ENCODE measurements around the gene HAGHL.
"Not testable (repeated sequence)": the region's sequence is repeated elsewhere in the genome, so short reads cannot be mapped to it uniquely, and the experiment has no call there.

Gene HAGHL

DNA sequence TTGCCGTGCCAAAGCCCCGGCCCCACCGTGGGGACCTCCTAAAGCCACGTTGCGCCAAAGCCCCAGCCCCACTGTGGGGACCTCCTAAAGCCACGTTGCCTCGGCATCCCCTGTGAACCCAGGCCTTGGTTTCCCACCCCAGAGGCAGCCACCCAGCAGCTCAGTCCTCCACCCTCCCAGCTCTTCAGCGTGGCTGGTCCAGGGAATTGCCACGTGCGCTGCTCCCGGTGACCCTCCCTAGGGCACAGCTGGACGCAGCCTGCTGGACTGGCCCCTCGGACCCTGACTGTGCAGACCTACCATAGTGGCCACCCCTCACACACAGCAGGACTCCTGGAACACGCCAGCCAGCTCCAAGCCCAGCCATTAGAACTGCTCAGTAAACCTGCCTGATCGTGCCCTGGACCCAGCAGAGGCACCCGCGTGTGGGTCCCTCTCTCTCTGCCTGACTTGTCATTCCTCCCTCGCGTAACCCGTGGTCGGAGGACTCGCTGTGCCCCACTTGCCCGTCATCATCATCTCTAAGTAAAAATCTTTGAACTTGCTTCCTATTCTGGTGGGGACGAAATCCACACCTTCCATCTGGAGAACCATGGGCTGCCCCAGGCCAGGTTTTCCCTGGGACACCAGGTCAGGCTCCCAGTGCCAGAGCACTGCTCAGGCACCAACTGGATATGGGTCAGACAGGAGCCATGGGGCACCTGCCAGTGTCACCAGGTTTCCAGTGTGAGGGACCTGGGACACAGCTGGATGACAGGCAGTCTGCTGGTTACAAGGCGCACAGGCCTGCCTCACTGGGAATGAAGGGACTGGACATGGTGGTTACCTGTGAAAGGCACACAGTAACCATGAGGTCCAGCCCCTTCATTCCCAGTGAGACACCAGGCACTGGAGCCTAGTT, 8.3 kb downstream of the HAGHL start:
- no peak for DNase-seq (ENCODE audit: low read depth)

DNA sequence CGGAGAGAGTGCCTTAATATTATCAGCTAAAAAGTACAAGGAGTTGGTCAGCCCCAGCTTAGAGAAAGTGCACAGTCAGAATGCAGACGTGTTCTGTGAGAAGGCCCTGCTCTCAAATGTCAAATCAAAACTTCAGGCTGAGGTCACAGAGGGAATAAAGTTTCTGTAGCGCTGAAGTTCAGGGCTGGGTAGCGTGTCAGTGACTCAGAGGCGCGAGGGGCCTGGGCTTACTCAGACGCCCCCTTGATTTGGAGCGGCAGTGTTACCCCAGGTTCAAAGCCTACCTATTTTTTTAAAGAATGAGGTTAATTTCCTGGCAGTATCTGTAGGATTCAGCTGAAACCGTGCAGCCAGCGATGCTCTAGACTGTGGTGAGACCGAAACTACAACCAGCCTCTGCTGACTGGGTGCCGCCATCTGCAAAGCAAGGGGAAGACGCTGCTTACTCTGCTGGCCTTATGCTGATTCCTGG, 9.1 kb downstream of the HAGHL start:
- DNase-seq (ENCODE audit: low read depth), result no peak

DNA sequence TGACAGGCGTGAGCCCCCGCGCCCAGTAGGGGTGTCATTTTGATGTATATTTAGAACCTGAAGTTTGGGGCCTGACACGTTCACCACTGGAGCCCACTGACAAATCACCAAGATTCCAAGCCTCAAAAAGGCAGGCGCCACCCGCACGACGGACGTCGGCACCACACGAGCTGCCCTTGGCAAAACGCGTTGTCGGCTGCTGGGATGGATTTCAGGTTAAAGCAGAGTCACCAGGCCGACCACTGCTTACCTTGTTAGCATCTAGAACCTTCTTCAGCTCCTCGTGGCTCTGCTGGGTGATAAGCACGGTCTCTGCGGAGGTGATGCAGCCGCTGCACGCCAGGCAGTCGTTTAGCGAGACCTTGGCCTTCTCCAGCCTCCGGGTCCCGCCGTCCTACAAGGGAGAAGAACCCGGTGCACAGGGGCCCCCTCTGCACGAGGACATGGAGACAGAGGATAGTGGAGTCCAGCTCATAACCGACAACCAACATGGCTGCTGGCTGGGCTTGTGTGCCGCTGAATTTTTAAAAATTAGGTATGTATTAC, 10.1 kb downstream of the HAGHL start:
- DNase-seq (ENCODE audit: low read depth), result no peak

DNA sequence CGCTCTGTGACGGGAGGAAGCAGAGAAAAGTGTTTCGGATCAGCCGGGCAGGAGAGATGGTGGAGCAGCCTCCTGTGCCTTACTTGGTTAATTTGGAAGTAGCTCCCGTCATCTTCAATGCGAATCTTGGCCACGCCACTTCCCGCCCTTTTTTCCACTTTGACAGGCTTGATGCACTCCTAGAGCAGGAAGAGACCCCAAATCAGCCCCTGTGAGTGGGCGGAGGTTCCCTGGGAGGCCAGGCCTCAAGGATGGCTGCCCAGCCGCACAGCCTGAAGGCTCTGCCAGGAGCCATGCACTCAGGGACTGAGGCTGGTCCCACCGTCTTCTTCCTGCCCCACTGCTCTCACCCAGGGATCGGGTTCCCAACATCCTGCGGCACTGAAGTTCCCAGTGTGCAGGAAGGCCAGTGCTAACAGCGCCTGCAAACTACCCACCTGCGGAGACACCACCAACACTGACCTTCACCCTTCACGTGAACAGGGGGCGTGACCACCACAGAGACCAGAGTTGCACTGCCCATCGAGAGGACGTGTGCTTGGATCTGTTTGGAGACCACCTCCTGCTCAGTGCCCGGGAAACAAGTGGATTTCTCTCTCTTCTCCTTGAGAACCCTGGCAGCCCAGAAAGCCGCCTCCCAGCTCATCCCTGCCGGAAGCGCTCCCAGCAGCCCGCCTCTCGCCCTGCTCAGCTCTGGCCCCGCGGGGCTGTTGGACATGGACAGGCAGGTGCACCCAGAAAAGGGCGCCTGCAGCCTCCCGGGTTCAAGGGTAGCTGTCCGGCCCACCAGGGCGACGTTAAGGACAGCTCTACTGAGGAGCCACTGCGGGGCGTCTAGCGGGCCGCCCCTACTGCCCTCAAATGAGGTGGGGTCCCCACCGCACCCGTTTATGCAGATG, 12.9 kb downstream of the HAGHL start:
- DNase-seq (ENCODE audit: low read depth), result no peak

DNA sequence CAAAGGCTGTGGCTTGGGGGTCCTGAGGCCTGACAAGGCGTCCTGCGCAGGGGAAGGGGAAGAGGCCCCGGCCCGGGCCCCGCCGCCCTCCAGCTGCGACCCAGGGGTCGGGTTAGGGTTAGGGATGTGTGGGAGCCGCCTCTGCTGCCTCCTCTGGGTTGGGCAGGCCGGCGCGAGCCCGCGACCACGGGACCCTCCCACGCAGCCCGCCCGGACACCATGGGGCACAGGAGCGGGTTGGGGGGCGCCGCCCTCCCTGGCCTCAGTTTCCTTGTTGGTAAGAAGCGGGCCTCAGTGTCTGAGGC, 13.5 kb downstream of the HAGHL start:
- DNase-seq (ENCODE audit: low read depth), result no peak

DNA sequence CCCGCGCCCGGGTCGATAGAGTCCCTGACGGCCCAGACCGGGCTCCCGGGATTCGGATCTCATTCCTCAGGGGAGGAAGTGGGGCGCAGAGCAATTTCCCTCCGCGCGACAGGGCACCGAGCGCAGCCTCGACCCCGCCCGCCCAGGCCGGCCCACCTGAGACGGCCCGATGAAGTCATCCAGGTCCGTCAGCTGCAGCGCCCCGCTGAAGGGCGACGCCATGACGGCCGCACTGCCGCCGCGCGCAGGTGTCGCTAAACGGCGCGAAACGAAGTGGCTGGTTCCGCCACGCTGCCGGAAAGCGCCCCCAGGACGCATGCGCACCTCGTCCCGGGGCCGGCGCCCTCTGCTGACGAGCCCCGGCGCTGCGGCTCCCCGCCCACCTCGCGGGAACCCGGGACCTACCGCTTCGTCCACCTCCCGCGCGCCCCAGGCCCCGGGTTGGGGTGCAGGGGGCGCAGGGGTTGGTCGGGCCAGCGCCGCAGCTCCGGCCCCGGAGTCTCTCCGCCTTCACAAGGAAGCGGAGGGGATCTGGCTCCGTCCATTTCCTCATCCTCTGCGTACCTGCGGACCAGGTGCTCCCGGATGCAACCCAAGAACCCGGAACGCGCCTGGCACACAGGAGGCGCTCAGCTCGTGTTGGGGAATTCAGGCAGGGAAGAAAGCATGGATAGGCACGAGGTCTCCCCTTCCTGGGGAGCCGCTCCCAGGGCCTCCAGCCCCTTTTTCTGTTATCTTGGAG, 14.0 kb downstream of the HAGHL start, which contains the start of gene CIAO3:
TSS of gene CIAO3 (minus strand) at position 234 of the 742 bp plus-strand sequence. CDS start at position 222, 12 bp downstream.
- DNase-seq (ENCODE audit: low read depth), result peak; percentile 72

DNA sequence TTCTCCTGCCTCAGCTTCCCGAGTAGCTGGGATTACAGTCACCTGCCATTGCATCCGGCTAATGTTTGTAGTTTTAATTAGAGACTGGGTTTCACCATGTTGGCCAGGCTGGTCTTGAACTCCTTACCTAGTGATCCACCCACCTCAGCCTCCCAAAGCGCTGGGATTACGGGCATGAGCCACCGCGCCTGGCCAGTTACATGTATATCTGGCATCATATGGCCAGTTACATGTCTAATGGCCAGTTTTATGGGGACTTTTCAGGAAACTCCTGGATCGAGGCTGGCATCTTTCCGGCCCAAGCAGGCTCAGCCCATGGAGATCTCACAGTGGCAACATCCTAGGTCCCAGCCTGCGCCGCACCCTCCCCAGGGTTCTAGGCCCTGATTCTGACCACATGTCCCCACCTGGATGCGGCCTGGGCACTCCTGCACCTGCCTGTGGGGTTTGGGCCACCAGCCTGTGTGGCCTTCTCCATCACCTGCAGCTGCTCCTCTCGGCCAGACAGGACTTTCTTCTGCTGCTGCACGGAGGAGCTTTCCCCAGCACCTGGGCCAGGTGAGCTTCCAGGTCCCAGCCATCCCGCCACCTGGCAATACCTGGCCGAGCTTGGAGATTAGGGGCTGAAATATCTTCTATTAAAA, 15.2 kb downstream of the HAGHL start:
- DNase-seq (ENCODE audit: low read depth), result no peak

DNA sequence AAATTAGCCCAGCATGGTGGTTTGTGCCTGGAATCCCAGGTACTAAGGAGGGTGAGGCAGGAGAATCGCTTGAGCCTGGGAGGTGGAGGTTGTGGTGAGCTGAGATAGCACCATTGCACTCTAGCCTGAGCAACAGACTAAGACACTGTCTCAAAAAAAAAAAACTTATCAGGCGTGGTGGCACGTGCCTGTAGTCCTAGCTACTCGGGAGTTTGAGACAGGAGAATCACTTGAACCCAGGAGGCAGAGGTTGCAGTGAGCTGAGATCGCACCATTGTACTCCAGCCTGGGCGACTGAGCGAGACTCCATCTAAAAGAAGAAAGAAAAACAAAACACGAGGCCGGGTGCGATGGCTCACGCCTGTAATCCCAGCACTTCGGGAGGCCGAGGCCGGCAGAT, 16.0 kb downstream of the HAGHL start:
- not testable (repeated sequence) for DNase-seq (ENCODE audit: low read depth)

DNA sequence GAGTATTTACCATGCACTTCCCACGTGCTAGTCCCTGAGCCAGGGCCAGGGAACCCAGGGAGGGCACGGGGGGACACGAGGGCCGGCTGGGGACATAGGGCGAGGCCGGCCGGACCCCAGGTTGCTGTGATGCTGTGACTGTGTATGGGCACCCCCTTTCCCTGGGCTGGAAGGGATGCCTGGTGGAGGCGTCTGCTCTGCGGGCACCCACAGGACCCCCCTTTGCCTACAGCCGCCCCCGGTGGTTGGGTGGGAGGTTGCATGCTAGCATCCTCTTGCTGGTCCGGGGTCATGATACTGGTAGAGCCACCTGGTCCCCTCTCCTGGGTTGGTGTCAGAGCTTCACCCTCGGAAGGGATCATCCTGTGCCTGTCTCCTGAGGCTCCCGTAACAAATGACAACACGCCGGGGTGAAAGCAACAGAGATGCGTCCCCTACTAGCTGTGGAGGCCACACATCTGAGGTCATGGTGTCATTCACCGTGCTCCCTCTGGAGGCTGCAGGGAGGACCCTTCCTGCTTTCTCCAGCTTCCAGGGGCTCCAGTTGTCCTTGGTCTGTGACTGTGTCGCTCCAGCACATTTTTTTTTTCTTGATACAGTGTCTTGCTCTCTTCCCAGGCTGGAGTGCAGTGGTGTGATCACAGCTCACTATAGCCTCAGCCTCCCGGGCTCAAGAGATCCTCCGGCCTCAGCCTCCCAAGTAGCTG, 17.0 kb downstream of the HAGHL start:
- no peak for DNase-seq (ENCODE audit: low read depth)

DNA sequence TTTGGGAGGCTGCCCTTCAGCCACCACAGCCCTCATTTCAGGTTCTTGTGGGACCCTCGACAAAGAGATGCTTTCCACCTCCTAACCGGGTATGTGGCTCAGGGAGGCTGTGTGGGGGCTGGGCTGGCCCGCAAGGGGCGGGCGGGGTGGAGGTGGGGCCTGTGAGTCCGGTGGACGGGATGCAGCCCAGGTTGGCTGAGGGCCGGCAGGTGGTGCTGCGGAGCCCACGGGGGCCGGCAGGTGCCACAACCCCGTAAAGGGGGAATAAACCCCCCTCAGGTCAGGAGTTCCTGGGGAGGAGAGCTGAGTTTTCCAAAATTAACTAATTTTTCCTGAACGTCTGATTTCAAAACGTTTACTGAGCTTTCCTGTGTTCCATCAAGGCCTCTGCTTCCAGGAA, 18.8 kb downstream of the HAGHL start:
- no peak for DNase-seq (ENCODE audit: low read depth)

DNA sequence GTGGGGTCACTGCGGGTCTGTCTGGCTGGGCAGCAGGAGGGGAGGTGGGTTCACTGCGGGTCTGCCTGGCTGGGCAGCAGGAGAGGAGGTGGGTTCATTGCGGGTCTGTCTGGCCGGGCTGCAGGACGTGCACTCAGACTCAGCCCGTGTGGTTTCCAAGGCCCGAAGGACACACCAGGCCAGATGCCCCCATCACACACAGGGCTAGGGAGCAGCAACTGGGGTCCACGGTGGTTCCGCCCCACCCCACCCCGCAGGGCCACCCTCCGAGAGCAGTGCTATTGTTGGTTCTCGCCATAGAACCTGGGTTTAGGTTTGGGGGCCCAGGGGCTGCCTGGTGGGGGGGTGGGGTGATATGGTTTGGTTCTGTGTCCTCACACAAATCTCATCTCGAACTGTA, 19.7 kb downstream of the HAGHL start:
- no peak for DNase-seq (ENCODE audit: low read depth)

DNA sequence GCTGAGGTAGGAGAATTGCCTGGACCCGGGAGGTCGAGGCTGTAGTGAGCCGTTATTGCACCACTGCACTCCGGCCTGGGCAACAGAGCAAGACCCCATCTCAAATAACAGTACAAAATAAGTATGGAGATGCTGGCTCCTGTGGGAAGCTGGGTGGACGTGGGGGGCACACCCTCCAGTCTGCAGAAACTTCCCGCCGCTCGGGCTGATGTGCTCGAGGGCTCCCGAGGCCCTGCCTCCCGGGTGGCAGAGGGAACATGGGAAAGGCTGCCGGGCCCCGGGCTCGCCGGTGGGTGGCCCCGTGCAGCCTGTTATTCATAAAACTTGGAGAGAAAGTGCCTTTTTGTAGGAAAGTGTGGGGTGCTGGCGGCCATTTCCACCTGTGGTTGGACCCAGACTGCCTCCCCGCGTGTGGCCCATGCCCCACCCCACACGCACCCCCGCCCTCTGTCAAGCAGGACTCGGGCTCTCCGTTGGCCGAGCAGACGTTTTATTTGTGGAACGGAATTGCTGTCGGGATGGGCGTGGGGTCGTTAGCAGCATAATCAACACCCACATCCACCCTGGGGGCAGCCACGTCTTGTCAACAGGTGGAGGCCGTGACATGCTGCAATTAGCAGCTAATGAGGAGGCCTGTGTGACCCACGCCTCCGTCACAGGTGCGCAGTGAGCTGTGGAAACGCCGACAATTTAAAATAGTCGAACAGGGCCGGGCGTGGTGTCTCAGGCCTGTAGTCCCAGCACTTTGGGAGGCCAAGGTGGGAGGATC, 21.3 kb downstream of the HAGHL start:
- no peak for DNase-seq (ENCODE audit: low read depth)

DNA sequence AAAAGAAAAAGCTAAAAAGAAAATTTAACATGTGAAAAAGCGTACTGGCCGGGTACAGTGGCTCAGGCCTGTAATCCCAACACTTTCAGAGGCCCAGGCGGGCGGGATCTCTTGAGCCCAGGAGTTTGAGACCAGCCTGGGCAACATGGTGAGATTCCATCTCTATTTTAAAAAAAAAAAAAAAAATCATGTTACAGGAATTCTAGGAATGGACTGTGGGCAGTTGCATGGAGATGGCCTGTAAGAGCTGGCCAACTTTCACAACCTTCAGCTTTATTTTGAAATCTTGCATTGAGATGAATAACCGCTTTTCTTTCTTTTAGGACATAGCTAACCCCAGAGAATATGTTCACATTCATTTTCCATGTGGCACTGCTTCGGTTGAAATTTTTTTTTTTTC, 22.1 kb downstream of the HAGHL start:
- no peak for DNase-seq (ENCODE audit: low read depth)

DNA sequence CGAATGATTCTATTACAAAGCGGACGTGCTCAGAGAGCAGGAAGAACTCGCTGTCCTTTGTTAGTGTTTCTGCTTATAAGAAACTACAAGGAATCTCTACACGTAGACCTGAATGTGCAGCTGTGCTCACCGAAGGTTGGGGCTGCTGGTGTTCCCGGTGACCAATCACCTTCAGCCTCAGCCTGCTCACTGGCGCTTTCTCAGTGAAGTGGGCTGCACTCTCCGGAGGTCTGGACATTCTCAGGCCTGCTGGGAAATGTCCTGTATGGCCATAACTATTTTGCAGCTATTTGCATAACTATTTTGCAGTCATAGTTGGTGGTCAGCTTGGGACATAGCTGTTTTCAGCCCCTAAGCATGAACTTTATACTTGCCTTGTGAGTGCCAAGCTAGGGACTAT, 23.6 kb downstream of the HAGHL start:
- DNase-seq (ENCODE audit: low read depth), result no peak

DNA sequence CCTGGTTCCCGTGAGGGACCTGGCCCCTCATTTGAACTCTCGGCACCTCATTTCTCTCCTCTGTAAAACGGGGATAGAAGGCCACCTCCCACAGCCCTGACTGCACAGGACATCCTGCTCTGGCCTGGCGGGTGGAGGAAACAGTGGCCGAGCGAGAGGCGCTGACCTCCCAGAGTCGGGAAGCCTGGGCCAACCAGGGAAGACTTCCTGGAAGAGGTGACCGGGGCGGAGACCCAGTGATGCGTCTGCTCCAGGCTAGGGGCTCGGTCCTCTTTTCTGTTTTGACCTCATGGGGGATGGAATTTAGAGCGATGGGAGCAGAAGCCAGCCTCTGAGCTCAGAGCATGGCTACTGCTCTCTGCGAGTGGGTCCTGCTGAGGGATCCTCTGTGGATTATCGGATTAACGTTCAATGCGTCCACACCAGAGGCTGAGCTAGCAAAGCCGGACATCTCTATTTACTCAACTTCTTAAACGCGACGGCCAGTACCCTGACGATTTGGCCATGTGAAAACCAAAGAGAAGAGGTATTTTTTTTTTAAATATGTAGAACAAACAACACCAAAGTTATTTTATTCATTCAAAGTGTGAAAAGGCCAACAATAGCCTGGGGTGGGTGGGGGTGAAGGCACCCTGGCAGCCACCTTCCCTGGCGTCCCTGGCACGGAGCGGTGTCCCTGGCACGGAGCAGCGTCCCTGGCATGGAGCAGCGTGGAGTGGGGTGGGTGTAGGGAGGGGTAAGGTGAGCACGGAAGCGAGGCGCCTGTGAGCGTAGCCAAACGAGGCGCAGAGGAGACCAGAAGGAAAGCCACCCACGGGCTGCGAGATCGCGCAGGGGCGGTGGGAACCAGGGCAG, 24.5 kb downstream of the HAGHL start:
- no peak for DNase-seq (ENCODE audit: low read depth)

DNA sequence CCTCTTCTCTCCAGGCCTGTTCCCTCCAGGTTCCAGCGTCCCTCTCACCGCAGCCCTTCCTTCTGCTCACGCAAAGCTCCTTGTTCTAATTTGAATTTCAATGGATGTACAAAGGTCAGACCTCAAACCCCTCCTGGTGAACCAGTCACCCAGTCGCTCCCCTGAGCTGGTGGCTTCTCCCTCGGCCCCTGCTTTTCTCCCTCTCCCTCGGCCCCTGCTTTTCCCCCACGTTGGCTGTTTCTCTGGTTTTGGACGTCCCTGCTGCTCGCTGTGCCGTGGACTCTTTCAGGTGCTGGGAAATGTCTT, 25.1 kb downstream of the HAGHL start:
- no peak for DNase-seq (ENCODE audit: low read depth)

DNA sequence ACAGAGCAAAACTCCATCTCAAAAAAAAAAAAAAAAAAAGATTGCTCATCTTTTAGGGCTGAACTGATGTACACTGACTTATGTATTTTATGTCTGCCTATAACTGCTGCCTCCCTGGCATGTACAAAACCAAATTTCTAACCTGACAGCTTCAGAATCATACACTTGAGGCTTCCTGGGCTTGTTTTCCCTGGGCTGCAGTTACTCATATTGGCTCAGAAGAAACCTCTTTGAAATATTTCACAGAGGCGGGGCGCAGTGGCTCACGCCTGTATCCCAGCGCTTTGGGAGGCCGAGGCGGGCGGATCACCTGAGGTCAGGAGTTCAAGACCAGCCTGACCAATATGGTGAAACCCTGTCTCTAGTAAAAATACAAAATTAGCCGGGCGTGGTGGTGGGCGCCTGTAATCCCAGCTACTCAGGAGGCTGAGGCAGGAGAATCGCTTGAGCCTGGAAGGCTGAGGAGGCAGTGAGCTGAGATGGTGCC, 27.3 kb downstream of the HAGHL start:
- not testable (repeated sequence) for DNase-seq (ENCODE audit: low read depth)

DNA sequence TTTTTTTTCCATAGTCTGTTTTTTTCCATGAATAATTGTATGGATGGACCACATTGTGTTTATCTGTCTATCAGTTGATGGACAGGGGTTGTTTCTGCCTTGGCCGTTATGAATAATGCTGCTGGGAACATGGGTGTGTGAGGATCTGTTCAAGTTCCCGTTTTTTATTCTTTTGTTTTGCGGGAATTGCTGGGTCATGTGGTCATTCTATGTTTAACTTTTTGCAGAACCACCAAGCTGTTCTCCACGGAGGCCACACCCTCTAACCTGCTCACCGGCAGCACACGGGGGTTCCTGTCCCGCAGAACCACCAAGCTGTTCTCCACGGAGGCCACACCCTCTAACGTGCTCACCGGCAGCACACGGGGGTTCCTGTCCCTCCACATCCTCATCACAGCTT, 27.8 kb downstream of the HAGHL start:
- DNase-seq (ENCODE audit: low read depth), result no peak

DNA sequence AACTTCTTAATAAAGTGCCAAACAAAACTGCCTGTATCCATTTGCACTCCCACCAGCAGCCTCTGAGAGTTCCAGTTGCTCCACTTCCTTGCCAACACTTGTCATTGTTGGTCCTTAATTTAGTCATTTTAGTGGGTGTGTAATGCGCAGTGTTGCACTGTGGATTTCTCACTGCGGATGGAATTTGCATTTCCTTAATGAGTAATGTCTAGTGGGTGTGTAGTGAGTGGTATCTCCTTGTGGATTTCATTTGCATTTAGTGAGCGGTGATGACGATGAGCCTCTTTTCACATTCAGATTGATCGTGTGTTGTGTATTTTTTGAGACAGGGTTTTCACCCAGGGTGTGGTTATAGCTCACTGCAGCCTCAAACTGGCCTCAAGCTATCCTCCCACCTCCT, 29.5 kb downstream of the HAGHL start:
- no peak for DNase-seq (ENCODE audit: low read depth)

Data from fibroblast of the conjunctiva (primary cell).